ENCODE results near the gene C1orf56.

Gene C1orf56

GRCh38 chr1:151037032-151037431 is 10.5 kb upstream of the C1orf56 start:
- H3K4me1 ChIP-seq, result no peaks in the 10 kb centered on the region
- TF ChIP-seq CTCF (IDR thresholded peaks at IDR 0.05), result no peak
- H3K36me3 ChIP-seq, result peaks cover 12 to 41% (median 27%) of the 10 kb centered on the region in 3 donors
- no peaks in the 10 kb centered on the region for H3K9me3 ChIP-seq
- DNase-seq, result no peak
- intact Hi-C loops (cut with DNase I; ENCODE audit: low total_unique reads), result no loop called here
- H3K4me3 ChIP-seq, result no peak overlapping the region
- H3K27me3 ChIP-seq, result no peaks in the 10 kb centered on the region
- H3K27ac ChIP-seq, result no peak overlapping the region

GRCh38 chr1:151039521-151039920 is 8.0 kb upstream of the C1orf56 start:
- Histone ChIP-seq H3K27ac (no peak overlapping the region), H3K9me3 (no peaks in the 10 kb centered on the region), H3K4me1 (no peaks in the 10 kb centered on the region), H3K4me3 (no peak overlapping the region), H3K36me3 (peaks cover 7 to 16% (median 10%) of the 10 kb centered on the region in 3 donors), H3K27me3 (no peaks in the 10 kb centered on the region)
- TF ChIP-seq CTCF (IDR thresholded peaks at IDR 0.05), result no peak
- no peak for DNase-seq
- intact Hi-C loops (cut with DNase I; ENCODE audit: low total_unique reads), result no loop called here

- no peak for DNase-seq
- no peaks in the 10 kb centered on the region for H3K27me3 ChIP-seq
- no peak for TF ChIP-seq CTCF (IDR thresholded peaks at IDR 0.05)
- H3K4me1 ChIP-seq, result peaks cover 0 to 9% (median 4%) of the 10 kb centered on the region in 4 donors
- H3K4me3 ChIP-seq, result no peak overlapping the region
- no peak overlapping the region for H3K27ac ChIP-seq
- H3K36me3 ChIP-seq, result no peaks in the 10 kb centered on the region
- intact Hi-C loops (cut with DNase I; ENCODE audit: low total_unique reads), result no loop called here
- no peaks in the 10 kb centered on the region for H3K9me3 ChIP-seq
Observed at GRCh38 chr1:151043163-151043562, 4.4 kb upstream of the C1orf56 start.

GRCh38 chr1:151047925-151048644 is 534 bp downstream of the C1orf56 start:
- Histone ChIP-seq H3K36me3 (peaks cover 9 to 22% (median 16%) of the 10 kb centered on the region in 3 donors), H3K4me3 (peak overlapping the region; percentile 63 to 82), H3K4me1 (peaks cover 0 to 23% (median 13%) of the 10 kb centered on the region in 4 donors), H3K9me3 (no peaks in the 10 kb centered on the region), H3K27ac (peak overlapping the region; percentile 85 to 98), H3K27me3 (no peaks in the 10 kb centered on the region)
- peak; percentile 43 to 44 for TF ChIP-seq CTCF (IDR thresholded peaks at IDR 0.05)
- intact Hi-C loops (cut with DNase I; ENCODE audit: low total_unique reads), result no loop called here
- peak; percentile 76 to 87 for DNase-seq

- peaks cover 14 to 28% (median 21%) of the 10 kb centered on the region in 3 donors for H3K36me3 ChIP-seq
- H3K27ac ChIP-seq, result peak overlapping the region; percentile 85 to 98
- no peaks in the 10 kb centered on the region for H3K27me3 ChIP-seq
- TF ChIP-seq CTCF (IDR thresholded peaks at IDR 0.05), result peak in 1 of 2 experiments; percentile 3
- H3K9me3 ChIP-seq, result no peaks in the 10 kb centered on the region
- peaks cover 0 to 23% (median 13%) of the 10 kb centered on the region in 4 donors for H3K4me1 ChIP-seq
- H3K4me3 ChIP-seq, result peak overlapping the region; percentile 63 to 82
- intact Hi-C loops (cut with DNase I; ENCODE audit: low total_unique reads), result no loop called here
- DNase-seq, result no peak
Observed at GRCh38 chr1:151048645-151049032, 1.1 kb downstream of the C1orf56 start.

Data from tibial artery (tissue), 4 donors.